Neural progenitor cell (in vitro differentiated cells): ENCODE measurements around the gene SPIRE1.

Experiments
- EZH2 ChIP-seq: fragments of 200-600 bp; sonication (generic); IDR thresholded peaks from 2 replicates; pipeline ENCODE4 v1.6.1; 2017; ENCODE audit warnings: antibody characterized with exemption, mild to moderate bottlenecking, moderate library complexity
- EZH2phosphoT487 ChIP-seq: fragments of 200-600 bp; sonication (generic); IDR thresholded peaks from 2 replicates; pipeline ENCODE4 v1.6.1; 2017; ENCODE audit warnings: antibody characterized with exemption
- TF ChIP-seq, protein P1 (sequence below): fragments of 200-600 bp; sonication (generic); IDR thresholded peaks from 2 replicates; pipeline ENCODE4 v1.5.1; 2017; ENCODE audit warnings: antibody characterized with exemption, mild to moderate bottlenecking

DNA sequence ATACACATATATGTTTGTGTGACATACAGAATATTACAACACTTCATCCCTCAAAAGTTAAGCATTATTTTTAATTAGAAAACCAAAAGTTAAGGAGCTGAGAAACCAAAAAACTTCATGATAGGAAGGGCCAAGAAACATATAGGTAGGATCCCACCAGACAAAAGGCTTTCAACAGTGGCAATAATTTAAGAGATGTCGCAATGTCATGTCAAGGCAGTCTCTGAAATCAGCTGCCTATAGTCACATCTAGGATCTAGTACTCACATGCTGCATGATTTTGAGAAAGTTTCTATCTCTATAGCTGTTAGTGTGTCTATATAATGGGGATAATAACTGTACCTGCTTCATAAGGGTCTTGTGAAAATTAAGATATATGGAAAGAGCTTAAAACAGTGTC lies 72.7 kb downstream of the SPIRE1 start:
- TF ChIP-seq, protein P1, sequence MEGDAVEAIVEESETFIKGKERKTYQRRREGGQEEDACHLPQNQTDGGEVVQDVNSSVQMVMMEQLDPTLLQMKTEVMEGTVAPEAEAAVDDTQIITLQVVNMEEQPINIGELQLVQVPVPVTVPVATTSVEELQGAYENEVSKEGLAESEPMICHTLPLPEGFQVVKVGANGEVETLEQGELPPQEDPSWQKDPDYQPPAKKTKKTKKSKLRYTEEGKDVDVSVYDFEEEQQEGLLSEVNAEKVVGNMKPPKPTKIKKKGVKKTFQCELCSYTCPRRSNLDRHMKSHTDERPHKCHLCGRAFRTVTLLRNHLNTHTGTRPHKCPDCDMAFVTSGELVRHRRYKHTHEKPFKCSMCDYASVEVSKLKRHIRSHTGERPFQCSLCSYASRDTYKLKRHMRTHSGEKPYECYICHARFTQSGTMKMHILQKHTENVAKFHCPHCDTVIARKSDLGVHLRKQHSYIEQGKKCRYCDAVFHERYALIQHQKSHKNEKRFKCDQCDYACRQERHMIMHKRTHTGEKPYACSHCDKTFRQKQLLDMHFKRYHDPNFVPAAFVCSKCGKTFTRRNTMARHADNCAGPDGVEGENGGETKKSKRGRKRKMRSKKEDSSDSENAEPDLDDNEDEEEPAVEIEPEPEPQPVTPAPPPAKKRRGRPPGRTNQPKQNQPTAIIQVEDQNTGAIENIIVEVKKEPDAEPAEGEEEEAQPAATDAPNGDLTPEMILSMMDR, result no peak
- TF ChIP-seq EZH2 (no peak), EZH2phosphoT487 (no peak)
